PC-9 (cell line): ENCODE results near the gene OPALIN. TPM values are rescaled to one million over a fixed set of nuclear protein-coding genes. Genes with fewer than 3 reads are reported as not detected.

Experiments
- BruUV-seq: library from RNA; stranded (reverse); fragments of 400-500 nt; replicated peaks from 2 replicates; lab custom pipeline; 2021; lab: Mats Ljungman, UMichigan
- CTCF ChIA-PET: fragments of 300-600 bp; sonication (Branson Sonifier 250); formaldehyde crosslinking; loops from one replicate; lab custom pipeline; 2022; ENCODE audit warnings: antibody characterized with exemption; lab: Charles Lee
- POLR2A ChIA-PET: fragments of 300-600 bp; sonication (Branson Sonifier 250); formaldehyde crosslinking; loops from one replicate; lab custom pipeline; 2022; ENCODE audit warnings: antibody characterized with exemption; ENCODE audit not compliant: unreplicated experiment; lab: Charles Lee
- DNase-seq, 2 experiments: peaks; one replicate each; pipeline versions ENCODE4 v3.0.0 to v3.0.0-alpha.2; 2015 to 2022; ENCODE audit warnings: mixed read lengths in 1 of 2
- H2AFZ ChIP-seq: fragments of 200-600 bp; sonication (generic); 2 replicates; pipeline ENCODE4 v1.8.1; 2017; ENCODE audit warnings: antibody characterized with exemption
- H3F3A ChIP-seq: fragments of 200-600 bp; sonication (generic); 2 replicates; pipeline ENCODE4 v1.8.1; 2017; ENCODE audit warnings: antibody characterized with exemption, mild to moderate bottlenecking, low read depth; ENCODE audit not compliant: insufficient read depth
- H3K27ac ChIP-seq: fragments of 200-600 bp; sonication (generic); 2 replicates; pipeline ENCODE4 v1.6.1; 2016; ENCODE audit warnings: mixed run types
- H3K27me3 ChIP-seq: fragments of 200-600 bp; sonication (generic); 2 replicates; pipeline ENCODE4 v1.6.1; 2016; ENCODE audit warnings: low read depth, mixed run types; ENCODE audit not compliant: insufficient read depth
- H3K36me3 ChIP-seq: fragments of 200-600 bp; sonication (generic); 2 replicates; pipeline ENCODE4 v1.6.1; 2016; ENCODE audit warnings: low read depth, mixed run types
- H3K4me1 ChIP-seq: fragments of 200-600 bp; sonication (generic); replicated peaks from 2 replicates; pipeline ENCODE4 v1.6.1; 2016; ENCODE audit warnings: mixed run types; ENCODE audit not compliant: insufficient read depth
- H3K4me2 ChIP-seq: fragments of 200-600 bp; sonication (generic); 2 replicates; pipeline ENCODE4 v1.6.1; 2017; ENCODE audit warnings: mixed run types
- H3K4me3 ChIP-seq: fragments of 200-600 bp; sonication (generic); 2 replicates; pipeline ENCODE4 v1.6.1; 2016; ENCODE audit warnings: mixed run types
- H3K79me2 ChIP-seq: fragments of 200-600 bp; sonication (generic); 2 replicates; pipeline ENCODE4 v1.6.1; 2017; ENCODE audit warnings: low read depth, mixed run types
- H3K9me2 ChIP-seq: fragments of 200-600 bp; sonication (generic); 2 replicates; pipeline ENCODE4 v1.8.1; 2017; ENCODE audit warnings: mild to moderate bottlenecking; ENCODE audit not compliant: insufficient read depth
- H3K9me3 ChIP-seq: fragments of 200-600 bp; sonication (generic); 2 replicates; pipeline ENCODE4 v1.8.1; 2016; ENCODE audit warnings: low read depth; ENCODE audit not compliant: insufficient read depth
- H4K20me1 ChIP-seq: fragments of 200-600 bp; sonication (generic); 2 replicates; pipeline ENCODE4 v1.8.1; 2017; ENCODE audit not compliant: insufficient read depth
- EZH2 ChIP-seq: fragments of 200-600 bp; sonication (generic); IDR thresholded peaks from 2 replicates; pipeline ENCODE4 v1.8.0; 2017; ENCODE audit warnings: antibody characterized with exemption, low read depth
- intact Hi-C: fragments of 100-400 bp; cut with micrococcal nuclease; formaldehyde crosslinking; loops from one replicate; pipeline ENCODE4 v1.10.0; 2022; ENCODE audit not compliant: unreplicated experiment
- total RNA-seq: library from RNA; stranded (reverse); gene quantifications from 2 replicates; pipeline ENCODE4 v1.2.3, GENCODE V29; 2021
- TF ChIP-seq, protein P1 (sequence below): fragments of 200-600 bp; sonication (generic); conservative IDR thresholded peaks from 2 replicates; pipeline ENCODE4 v1.6.1; 2017; ENCODE audit warnings: mixed run types, antibody characterized with exemption, mild to moderate bottlenecking, moderate library complexity

OPALIN gene
- total RNA-seq, 1 experiment from 2014 or later: not detected

GRCh38 chr10:96304230-96304629 lies 54.6 kb downstream of the OPALIN start, which contains the start of gene DNTT:
TSS of gene DNTT (plus strand) at chr10:96304434. CDS start at chr10:96304498, 64 bp downstream.
- Histone ChIP-seq H3K4me2 (no peak within 1 kb of the TSS), H3K4me1 (no peaks in the 10 kb centered on the region), H3K4me3 (no peak within 1 kb of the TSS), H4K20me1 (no peaks in the 10 kb centered on the region), H2AFZ (no peak within 1 kb of the TSS), H3K9me3 (no peaks in the 10 kb centered on the region), H3K27me3 (peaks cover 4% of the 10 kb centered on the region; the same call in 1 of the 2 replicates), H3K36me3 (no peaks in the 10 kb centered on the region), H3F3A (no peaks in the 10 kb centered on the region), H3K79me2 (no peaks in the 10 kb centered on the region), H3K27ac (no peak within 1 kb of the TSS), H3K9me2 (no peaks in the 10 kb centered on the region)
- ChIA-PET POLR2A (no interaction called here), CTCF (no interaction called here)
- no peak for TF ChIP-seq EZH2
- TF ChIP-seq, protein P1, sequence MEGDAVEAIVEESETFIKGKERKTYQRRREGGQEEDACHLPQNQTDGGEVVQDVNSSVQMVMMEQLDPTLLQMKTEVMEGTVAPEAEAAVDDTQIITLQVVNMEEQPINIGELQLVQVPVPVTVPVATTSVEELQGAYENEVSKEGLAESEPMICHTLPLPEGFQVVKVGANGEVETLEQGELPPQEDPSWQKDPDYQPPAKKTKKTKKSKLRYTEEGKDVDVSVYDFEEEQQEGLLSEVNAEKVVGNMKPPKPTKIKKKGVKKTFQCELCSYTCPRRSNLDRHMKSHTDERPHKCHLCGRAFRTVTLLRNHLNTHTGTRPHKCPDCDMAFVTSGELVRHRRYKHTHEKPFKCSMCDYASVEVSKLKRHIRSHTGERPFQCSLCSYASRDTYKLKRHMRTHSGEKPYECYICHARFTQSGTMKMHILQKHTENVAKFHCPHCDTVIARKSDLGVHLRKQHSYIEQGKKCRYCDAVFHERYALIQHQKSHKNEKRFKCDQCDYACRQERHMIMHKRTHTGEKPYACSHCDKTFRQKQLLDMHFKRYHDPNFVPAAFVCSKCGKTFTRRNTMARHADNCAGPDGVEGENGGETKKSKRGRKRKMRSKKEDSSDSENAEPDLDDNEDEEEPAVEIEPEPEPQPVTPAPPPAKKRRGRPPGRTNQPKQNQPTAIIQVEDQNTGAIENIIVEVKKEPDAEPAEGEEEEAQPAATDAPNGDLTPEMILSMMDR: no peak
- intact Hi-C loops: no loop called here
- BruUV-seq: no TSS peak
- no peak for DNase-seq

- BruUV-seq: no TSS peak
- intact Hi-C loops: no loop called here
- no peaks in the 10 kb centered on the region for H3K9me2 ChIP-seq
Measured at GRCh38 chr10:96301616-96302015, 57.2 kb downstream of the OPALIN start.

GRCh38 chr10:96299383-96299782 lies 59.4 kb downstream of the OPALIN start:
- Histone ChIP-seq H3K4me1 (no peaks in the 10 kb centered on the region), H3K4me2 (no peak overlapping the region), H3K79me2 (no peaks in the 10 kb centered on the region), H3F3A (no peaks in the 10 kb centered on the region), H3K4me3 (no peak overlapping the region), H3K9me2 (no peaks in the 10 kb centered on the region), H2AFZ (no peak overlapping the region), H3K27me3 (peaks cover 4% of the 10 kb centered on the region; the same call in 1 of the 2 replicates), H3K36me3 (no peaks in the 10 kb centered on the region), H3K9me3 (no peaks in the 10 kb centered on the region), H3K27ac (no peak overlapping the region), H4K20me1 (no peaks in the 10 kb centered on the region)
- TF ChIP-seq, protein P1: no peak
- no peak for TF ChIP-seq EZH2
- intact Hi-C loops: no loop called here
- POLR2A ChIA-PET: no interaction called here
- BruUV-seq: no TSS peak
- DNase-seq: no peak
- CTCF ChIA-PET: no interaction called here

More at GRCh38 chr10:96301616-96302015, 57.2 kb downstream of the OPALIN start:
- Histone ChIP-seq H2AFZ (no peak overlapping the region), H3K9me3 (no peaks in the 10 kb centered on the region), H3K27me3 (peaks cover 4% of the 10 kb centered on the region; the same call in 1 of the 2 replicates), H3K4me1 (no peaks in the 10 kb centered on the region), H3F3A (no peaks in the 10 kb centered on the region), H3K4me2 (no peak overlapping the region), H3K4me3 (no peak overlapping the region), H4K20me1 (no peaks in the 10 kb centered on the region), H3K27ac (no peak overlapping the region), H3K79me2 (no peaks in the 10 kb centered on the region), H3K36me3 (no peaks in the 10 kb centered on the region)
- ChIA-PET POLR2A (no interaction called here), CTCF (no interaction called here)
- DNase-seq: no peak
- TF ChIP-seq, protein P1: no peak
- TF ChIP-seq EZH2: no peak
